Upper lobe of left lung (tissue), 4 donors: ENCODE measurements around the gene MON2.

Source experiments
- EP300 ChIP-seq, 4 donors: sonication (generic); formaldehyde crosslinking; IDR thresholded peaks; one replicate each; pipeline ENCODE4 v1.5.1; 2017; ENCODE audit warnings: antibody characterized with exemption in 4 of 4, control low read depth in 2 of 4
- POLR2A ChIP-seq, 4 donors: fragments of 450-650 bp; IDR thresholded peaks; one replicate each; pipeline ENCODE4 v1.5.1; 2016 to 2017; ENCODE audit warnings: antibody characterized with exemption in 4 of 4, mild to moderate bottlenecking in 2 of 4
- POLR2AphosphoS5 ChIP-seq, 2 donors: sonication (generic); formaldehyde crosslinking; IDR thresholded peaks; one replicate each; pipeline ENCODE4 v1.5.1; 2017; ENCODE audit warnings: antibody characterized with exemption in 2 of 2
- TF ChIP-seq, protein P1 (sequence below), 6 experiments: fragments of 450-650 bp in 4 of 6; fragments of 200-600 bp in 2 of 6; sonication (generic) in 2 of 6; IDR thresholded peaks; one replicate each; pipeline ENCODE4 v1.5.1; 2016 to 2019; ENCODE audit warnings: antibody characterized with exemption in 6 of 6

- TF ChIP-seq, protein P1, sequence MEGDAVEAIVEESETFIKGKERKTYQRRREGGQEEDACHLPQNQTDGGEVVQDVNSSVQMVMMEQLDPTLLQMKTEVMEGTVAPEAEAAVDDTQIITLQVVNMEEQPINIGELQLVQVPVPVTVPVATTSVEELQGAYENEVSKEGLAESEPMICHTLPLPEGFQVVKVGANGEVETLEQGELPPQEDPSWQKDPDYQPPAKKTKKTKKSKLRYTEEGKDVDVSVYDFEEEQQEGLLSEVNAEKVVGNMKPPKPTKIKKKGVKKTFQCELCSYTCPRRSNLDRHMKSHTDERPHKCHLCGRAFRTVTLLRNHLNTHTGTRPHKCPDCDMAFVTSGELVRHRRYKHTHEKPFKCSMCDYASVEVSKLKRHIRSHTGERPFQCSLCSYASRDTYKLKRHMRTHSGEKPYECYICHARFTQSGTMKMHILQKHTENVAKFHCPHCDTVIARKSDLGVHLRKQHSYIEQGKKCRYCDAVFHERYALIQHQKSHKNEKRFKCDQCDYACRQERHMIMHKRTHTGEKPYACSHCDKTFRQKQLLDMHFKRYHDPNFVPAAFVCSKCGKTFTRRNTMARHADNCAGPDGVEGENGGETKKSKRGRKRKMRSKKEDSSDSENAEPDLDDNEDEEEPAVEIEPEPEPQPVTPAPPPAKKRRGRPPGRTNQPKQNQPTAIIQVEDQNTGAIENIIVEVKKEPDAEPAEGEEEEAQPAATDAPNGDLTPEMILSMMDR (IDR thresholded peaks at IDR 0.05): no peak
- TF ChIP-seq POLR2AphosphoS5 (IDR thresholded peaks at IDR 0.05) (no peak), POLR2A (IDR thresholded peaks at IDR 0.05) (no peak), EP300 (IDR thresholded peaks at IDR 0.05) (no peak)
Observed at GRCh38 chr12:62643486-62643885, 176.9 kb downstream of the MON2 start.
